Right lobe of liver (tissue), 6 donors: Measurements from ENCODE around the gene MYO5B. TPM values are rescaled to one million over a fixed set of nuclear protein-coding genes. Genes with fewer than 3 reads are reported as not detected.

ENCODE experiments used
- ATAC-seq, 4 donors: fragments of 200-7000 bp; cut with Tn5 transposase; one replicate each; pipeline ENCODE4 v1.9.1; 2020; ENCODE audit warnings: mild to moderate bottlenecking in 4 of 4, moderate library complexity in 4 of 4
- DNase-seq, 3 donors: peaks; one replicate each; pipeline ENCODE4 v3.0.0-alpha.2; 2020
- H3K27ac ChIP-seq, 3 donors: fragments of 200-600 bp; one replicate each; pipeline ENCODE4 v1.8.0; 2022
- H3K27me3 ChIP-seq, 2 donors: fragments of 200-600 bp; one replicate each; pipeline ENCODE4 v1.8.0; 2022
- H3K36me3 ChIP-seq, 4 donors: fragments of 200-600 bp; sonication (generic) in 1 of 4; one replicate each; pipeline versions ENCODE4 v1.5.1 to v1.8.0; 2017 to 2022; ENCODE audit warnings: control low read depth in 1 of 4
- H3K4me1 ChIP-seq, 4 donors: fragments of 200-600 bp; sonication (generic) in 1 of 4; one replicate each; pipeline versions ENCODE4 v1.5.1 to v1.8.0; 2017 to 2022; ENCODE audit warnings: control low read depth in 1 of 4
- H3K4me3 ChIP-seq, 3 donors: fragments of 200-600 bp; one replicate each; pipeline ENCODE4 v1.8.0; 2022
- H3K9me3 ChIP-seq, 4 donors: fragments of 200-600 bp; sonication (generic) in 1 of 4; one replicate each; pipeline versions ENCODE4 v1.5.1 to v1.8.0; 2017 to 2022; ENCODE audit warnings: control low read depth in 1 of 4
- CTCF ChIP-seq, 4 donors: fragments of 200-600 bp in 3 of 4; fragments of 450-650 bp in 1 of 4; IDR thresholded peaks; one replicate each; pipeline versions ENCODE4 v1.5.1 to v1.8.0; 2016 to 2022; ENCODE audit warnings: antibody characterized with exemption in 4 of 4, mild to moderate bottlenecking in 2 of 4
- POLR2A ChIP-seq: fragments of 450-650 bp; IDR thresholded peaks from one replicate; pipeline ENCODE4 v1.6.1; 2017; ENCODE audit warnings: antibody characterized with exemption, mild to moderate bottlenecking
- WGBS: methylation state at CpG from one replicate; pipeline ENCODE4 v1.1.6; 2018; ENCODE audit warnings: low coverage, low lambda C conversion rate; ENCODE audit not compliant: insufficient coverage; ENCODE audit errors: missing lambda C conversion rate; 5-methylcytosine and 5-hydroxymethylcytosine counted together
- intact Hi-C, 2 donors: fragments of 100-400 bp; cut with DNase I; formaldehyde crosslinking; loops; one replicate each; pipeline versions ENCODE4 v1.11.2 to v1.14.1; 2022
- total RNA-seq, 6 experiments: library from RNA; depleted of rRNA in 2 of 6; stranded (reverse); fragments of >200 nt in 2 of 6; fragmentation: NEBNext Ultra II Directional in 3 of 6; extraction: Animal tissue kit (Norgen Biotek cat#: 25700) in 3 of 6; gene quantifications; one replicate each; pipeline versions ENCODE4 v1.1.0 to v1.2.4, GENCODE V29; 2016 to 2023
- donor health status: DM: no; HTN: yes; CAD: no.
- donor health status: DM: no; HTN: no; CAD: no.
- donor health status: DM: no; HTN: no; CAD: no.
- donor health status: DM: no; HTN: yes; CAD: no.
- donor health status: DM: no; HTN: yes; CAD: no.

The MYO5B gene
- total RNA-seq, 6 experiments from 2014 or later = 13.4 to 25.1 (median 16.6) TPM

GRCh38 chr18:49815927-49816326, 379.0 kb downstream of the MYO5B start:
- WGBS = 81% methylated on average over 4 of the region's 4 CpGs
- ATAC-seq (no peak), DNase-seq (no peak)
- Histone ChIP-seq H3K4me3 (no peak overlapping the region), H3K27me3 (no peaks in the 10 kb centered on the region), H3K36me3 (no peaks in the 10 kb centered on the region), H3K27ac (no peak overlapping the region), H3K4me1 (peaks cover 0 to 19% (median 0%) of the 10 kb centered on the region in 4 donors), H3K9me3 (no peaks in the 10 kb centered on the region)
- no peak for TF ChIP-seq POLR2A
- TF ChIP-seq CTCF (IDR thresholded peaks at IDR 0.05) = no peak
- intact Hi-C loops = no loop called here

- Histone ChIP-seq H3K27me3 (no peaks in the 10 kb centered on the region), H3K36me3 (no peaks in the 10 kb centered on the region), H3K4me1 (peaks cover 0 to 26% (median 0%) of the 10 kb centered on the region in 4 donors), H3K27ac (peak overlapping the region; percentile 91 to 98 (median 96)), H3K9me3 (no peaks in the 10 kb centered on the region), H3K4me3 (peak overlapping the region; percentile 69 to 87 (median 72))
- DNase-seq (peak in 2 of 3 donors; percentile 62 to 72), ATAC-seq (peak; percentile 33 to 51 (median 44))
- TF ChIP-seq CTCF (IDR thresholded peaks at IDR 0.05) (no peak), POLR2A (peak; percentile 58)
- intact Hi-C loops = no loop called here
- WGBS = 0% methylated on average over 13 of the region's 24 CpGs
Measured at GRCh38 chr18:49814147-49814499, 380.8 kb downstream of the MYO5B start.

GRCh38 chr18:49813319-49814146, 381.4 kb downstream of the MYO5B start, which contains the start of gene ACAA2:
Gene ACAA2, minus strand, starts transcription at chr18:49813533. Its CDS starts 49 bp downstream, at chr18:49813484.
- Histone ChIP-seq H3K27ac (peak within 1 kb of the TSS; percentile 91 to 98 (median 96)), H3K4me3 (peak within 1 kb of the TSS; percentile 69 to 87 (median 72)), H3K4me1 (peaks cover 0 to 24% (median 0%) of the 10 kb centered on the region in 4 donors), H3K9me3 (no peaks in the 10 kb centered on the region), H3K36me3 (no peaks in the 10 kb centered on the region), H3K27me3 (no peaks in the 10 kb centered on the region)
- TF ChIP-seq POLR2A (peak; percentile 89), CTCF (IDR thresholded peaks at IDR 0.05) (no peak)
- intact Hi-C loops = no loop called here
- WGBS = 2% methylated on average over 17 of the region's 74 CpGs
- peak; percentile 94 to 95 (median 94) for DNase-seq
- ATAC-seq = peak; percentile 87 to 94 (median 88)

- DNase-seq (peak in 2 of 3 donors; percentile 52 to 65), ATAC-seq (peak; percentile 30 to 51 (median 44))
- no peaks in the 10 kb centered on the region for H3K9me3 ChIP-seq
- no peak for TF ChIP-seq CTCF (IDR thresholded peaks at IDR 0.05)
- TF ChIP-seq POLR2A = no peak
- under 1% methylated on average over 16 of the region's 17 CpGs for WGBS
- intact Hi-C loops = no loop called here
- H3K27me3 ChIP-seq = no peaks in the 10 kb centered on the region
- H3K4me1 ChIP-seq = peaks cover 0 to 26% (median 0%) of the 10 kb centered on the region in 4 donors
- peak overlapping the region; percentile 91 to 98 (median 96) for H3K27ac ChIP-seq
- H3K4me3 ChIP-seq = peak overlapping the region; percentile 69 to 87 (median 72)
- H3K36me3 ChIP-seq = no peaks in the 10 kb centered on the region
Measured at GRCh38 chr18:49813069-49813318, 382.0 kb downstream of the MYO5B start.
